GM23338 (cell line): ENCODE measurements around the gene TELO2. TPM values are rescaled to one million over a fixed set of nuclear protein-coding genes. Genes with fewer than 3 reads are reported as not detected.

Source experiments
- ATAC-seq: fragments of 200-7000 bp; cut with Tn5 transposase; 3 replicates; pipeline ENCODE4 v1.9.1; 2020
- DNase-seq: peaks from one replicate; pipeline ENCODE4 v3.0.0-alpha.2; 2015; ENCODE audit warnings: low spot score
- H2AFZ ChIP-seq: fragments of 200-600 bp; sonication (generic); 2 replicates; pipeline ENCODE4 v1.8.0; 2016; ENCODE audit warnings: antibody characterized with exemption, mild to moderate bottlenecking, moderate library complexity
- H3F3A ChIP-seq: fragments of 200-600 bp; sonication (generic); replicated peaks from 2 replicates; pipeline ENCODE4 v1.8.0; 2017; ENCODE audit warnings: antibody characterized with exemption, mixed run types, low read depth
- H3K27ac ChIP-seq: fragments of 200-600 bp; sonication (generic); 2 replicates; pipeline ENCODE4 v1.6.1; 2016; ENCODE audit warnings: low read depth
- H3K27me3 ChIP-seq: fragments of 200-600 bp; sonication (generic); 2 replicates; pipeline ENCODE4 v1.8.0; 2016; ENCODE audit warnings: mild to moderate bottlenecking, mixed run types, moderate library complexity; ENCODE audit not compliant: insufficient read depth
- H3K36me3 ChIP-seq: fragments of 200-600 bp; sonication (generic); 2 replicates; pipeline ENCODE4 v1.8.0; 2016; ENCODE audit warnings: mild to moderate bottlenecking; ENCODE audit not compliant: insufficient read depth
- H3K4me1 ChIP-seq: fragments of 200-600 bp; sonication (generic); 2 replicates; pipeline ENCODE4 v1.8.0; 2016; ENCODE audit warnings: mild to moderate bottlenecking, moderate library complexity; ENCODE audit not compliant: insufficient read depth
- H3K4me2 ChIP-seq: fragments of 200-600 bp; sonication (generic); 2 replicates; pipeline ENCODE4 v1.7.1; 2017; ENCODE audit warnings: mixed run types
- H3K4me3 ChIP-seq: fragments of 200-600 bp; sonication (generic); 2 replicates; pipeline ENCODE4 v1.6.1; 2016; ENCODE audit warnings: mixed run types
- H3K79me2 ChIP-seq: fragments of 200-600 bp; sonication (generic); replicated peaks from 2 replicates; pipeline ENCODE4 v1.8.0; 2017; ENCODE audit warnings: mild to moderate bottlenecking; ENCODE audit not compliant: insufficient read depth
- H3K9me2 ChIP-seq: fragments of 200-600 bp; sonication (generic); 2 replicates; pipeline ENCODE4 v1.8.0; 2017; ENCODE audit not compliant: insufficient read depth
- H4K20me1 ChIP-seq: fragments of 200-600 bp; sonication (generic); replicated peaks from 2 replicates; pipeline ENCODE4 v1.8.0; 2017; ENCODE audit warnings: mild to moderate bottlenecking; ENCODE audit not compliant: insufficient read depth
- H3K27ac Mint-ChIP-seq: 2 replicates; pipeline ENCODE4 v1.8.0; 2020; ENCODE audit warnings: inconsistent platforms, mild to moderate bottlenecking, moderate library complexity, mixed read lengths
- H3K27me3 Mint-ChIP-seq: 3 replicates; pipeline ENCODE4 v1.8.0; 2022; ENCODE audit warnings: low read depth, mild to moderate bottlenecking, moderate library complexity, mixed read lengths, inconsistent platforms; ENCODE audit not compliant: insufficient read depth, poor library complexity
- H3K36me3 Mint-ChIP-seq: 3 replicates; pipeline ENCODE4 v1.8.0; 2021; ENCODE audit warnings: low read depth, mild to moderate bottlenecking, inconsistent platforms, moderate library complexity, mixed read lengths
- H3K4me1 Mint-ChIP-seq: 3 replicates; pipeline ENCODE4 v1.8.0; 2020; ENCODE audit warnings: mild to moderate bottlenecking, inconsistent platforms, mixed read lengths
- H3K4me3 Mint-ChIP-seq: 3 replicates; pipeline ENCODE4 v1.8.0; 2021; ENCODE audit warnings: moderate library complexity, mild to moderate bottlenecking, inconsistent platforms, mixed read lengths
- H3K9me3 Mint-ChIP-seq: 3 replicates; pipeline ENCODE4 v1.8.0; 2020; ENCODE audit warnings: moderate library complexity, mild to moderate bottlenecking, inconsistent platforms, mixed read lengths
- CTCF ChIP-seq, 2 experiments: fragments of 200-600 bp in 1 of 2; sonication (generic) in 1 of 2; conservative IDR thresholded peaks; 2 replicates each; pipeline versions ENCODE4 v1.5.1 to v1.6.1; 2016 to 2017; ENCODE audit warnings: antibody characterized with exemption in 2 of 2, low read depth in 2 of 2, mild to moderate bottlenecking in 2 of 2, moderate library complexity in 1 of 2
- ETS1 ChIP-seq: IDR thresholded peaks from 2 replicates; pipeline ENCODE4 v1.6.1; 2016; ENCODE audit warnings: antibody characterized with exemption
- EZH2 ChIP-seq: fragments of 200-600 bp; sonication (generic); IDR thresholded peaks from one replicate; pipeline ENCODE4 v1.8.0; 2017; ENCODE audit warnings: antibody characterized with exemption, mild to moderate bottlenecking, low read depth; ENCODE audit not compliant: unreplicated experiment
- NANOG ChIP-seq: IDR thresholded peaks from 2 replicates; pipeline ENCODE4 v1.6.1; 2016; ENCODE audit warnings: antibody characterized with exemption, borderline replicate concordance
- ZNF462 ChIP-seq: fragments of 250-450 bp; sonication (Bioruptor Pico); IDR thresholded peaks from 2 replicates; pipeline ENCODE4 v1.5.0; 2020; ENCODE audit warnings: mild to moderate bottlenecking, moderate library complexity
- polyA plus RNA-seq: library from polyadenylated mRNA; unstranded; fragments of >200 nt; fragmentation: Nextera tagmentation; extraction: Ambion mirVana; gene quantifications from 2 replicates; pipeline ENCODE4 v1.2.1, GENCODE V29; 2016
- total RNA-seq: library from RNA; depleted of rRNA; stranded (reverse); fragments of >200 nt; shearing (Covaris generic); gene quantifications from 2 replicates; pipeline ENCODE4 v1.2.3, GENCODE V29; 2014

TELO2 gene
- total and polyA plus RNA-seq, 2 experiments from 2014 or later = 45.4 to 76.0 TPM

GRCh38 chr16:1548233-1548632 is 55.1 kb downstream of the TELO2 start (continued):
- TF ChIP-seq ZNF462 (no peak), NANOG (no peak), ETS1 (no peak), CTCF (conservative IDR thresholded peaks at IDR 0.05; ENCODE audit: low read depth in 2 of 2) (no peak), EZH2 (no peak)

GRCh38 chr16:1548727-1549126 is 55.6 kb downstream of the TELO2 start:
- H3K27ac ChIP-seq = no peak overlapping the region
- H3K27ac Mint-ChIP-seq = no peak overlapping the region
- TF ChIP-seq ETS1 = no peak
- TF ChIP-seq ZNF462 = no peak

More at GRCh38 chr16:1548727-1549126, 55.6 kb downstream of the TELO2 start:
- Histone ChIP-seq H3K36me3 (no peaks in the 10 kb centered on the region), H3K4me2 (no peak overlapping the region), H3K4me3 (no peak overlapping the region), H3F3A (no peaks in the 10 kb centered on the region), H3K9me2 (no peaks in the 10 kb centered on the region), H3K4me1 (no peaks in the 10 kb centered on the region), H3K79me2 (no peaks in the 10 kb centered on the region), H3K27me3 (no peaks in the 10 kb centered on the region), H2AFZ (no peak overlapping the region), H4K20me1 (no peaks in the 10 kb centered on the region)
- H3K9me3 Mint-ChIP-seq = no peaks in the 10 kb centered on the region
- no peak for DNase-seq
- no peak for ATAC-seq
- H3K4me1 Mint-ChIP-seq = peaks cover under 1% of the 10 kb centered on the region; the same call in 1 of the 3 replicates
- H3K27me3 Mint-ChIP-seq = peaks cover 12% of the 10 kb centered on the region
- no peak overlapping the region for H3K4me3 Mint-ChIP-seq
- peaks cover under 1% of the 10 kb centered on the region; the same call in 1 of the 3 replicates for H3K36me3 Mint-ChIP-seq
